Measurements from ENCODE around the gene TSPAN9.

DNA sequence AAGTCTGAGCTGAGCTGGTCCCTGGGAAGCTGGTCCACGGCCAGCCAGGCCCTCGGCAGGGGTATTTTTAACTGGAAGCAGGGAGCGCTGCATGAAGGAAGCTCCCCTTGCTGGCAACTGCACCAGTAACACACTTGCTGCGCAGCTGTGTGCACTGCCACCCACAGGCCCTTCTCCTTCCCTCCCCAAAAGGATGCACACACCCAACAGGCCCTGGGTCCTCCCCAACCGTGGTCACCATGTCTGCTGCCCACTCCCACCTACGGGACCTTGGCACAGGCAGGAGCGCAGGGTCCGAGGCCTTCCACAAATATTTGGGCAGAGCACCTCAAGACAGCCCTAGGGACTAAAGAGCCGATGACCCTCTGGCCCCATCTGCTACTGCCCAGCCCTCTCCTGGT lies 256.8 kb downstream of the TSPAN9 start:
- TF ChIP-seq, protein P1, sequence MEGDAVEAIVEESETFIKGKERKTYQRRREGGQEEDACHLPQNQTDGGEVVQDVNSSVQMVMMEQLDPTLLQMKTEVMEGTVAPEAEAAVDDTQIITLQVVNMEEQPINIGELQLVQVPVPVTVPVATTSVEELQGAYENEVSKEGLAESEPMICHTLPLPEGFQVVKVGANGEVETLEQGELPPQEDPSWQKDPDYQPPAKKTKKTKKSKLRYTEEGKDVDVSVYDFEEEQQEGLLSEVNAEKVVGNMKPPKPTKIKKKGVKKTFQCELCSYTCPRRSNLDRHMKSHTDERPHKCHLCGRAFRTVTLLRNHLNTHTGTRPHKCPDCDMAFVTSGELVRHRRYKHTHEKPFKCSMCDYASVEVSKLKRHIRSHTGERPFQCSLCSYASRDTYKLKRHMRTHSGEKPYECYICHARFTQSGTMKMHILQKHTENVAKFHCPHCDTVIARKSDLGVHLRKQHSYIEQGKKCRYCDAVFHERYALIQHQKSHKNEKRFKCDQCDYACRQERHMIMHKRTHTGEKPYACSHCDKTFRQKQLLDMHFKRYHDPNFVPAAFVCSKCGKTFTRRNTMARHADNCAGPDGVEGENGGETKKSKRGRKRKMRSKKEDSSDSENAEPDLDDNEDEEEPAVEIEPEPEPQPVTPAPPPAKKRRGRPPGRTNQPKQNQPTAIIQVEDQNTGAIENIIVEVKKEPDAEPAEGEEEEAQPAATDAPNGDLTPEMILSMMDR (IDR thresholded peaks at IDR 0.05; ENCODE audit: low read depth, low read length, missing input control): no peak
- TF ChIP-seq YY1 (IDR thresholded peaks at IDR 0.05): no peak
- TF ChIP-seq, protein P2, sequence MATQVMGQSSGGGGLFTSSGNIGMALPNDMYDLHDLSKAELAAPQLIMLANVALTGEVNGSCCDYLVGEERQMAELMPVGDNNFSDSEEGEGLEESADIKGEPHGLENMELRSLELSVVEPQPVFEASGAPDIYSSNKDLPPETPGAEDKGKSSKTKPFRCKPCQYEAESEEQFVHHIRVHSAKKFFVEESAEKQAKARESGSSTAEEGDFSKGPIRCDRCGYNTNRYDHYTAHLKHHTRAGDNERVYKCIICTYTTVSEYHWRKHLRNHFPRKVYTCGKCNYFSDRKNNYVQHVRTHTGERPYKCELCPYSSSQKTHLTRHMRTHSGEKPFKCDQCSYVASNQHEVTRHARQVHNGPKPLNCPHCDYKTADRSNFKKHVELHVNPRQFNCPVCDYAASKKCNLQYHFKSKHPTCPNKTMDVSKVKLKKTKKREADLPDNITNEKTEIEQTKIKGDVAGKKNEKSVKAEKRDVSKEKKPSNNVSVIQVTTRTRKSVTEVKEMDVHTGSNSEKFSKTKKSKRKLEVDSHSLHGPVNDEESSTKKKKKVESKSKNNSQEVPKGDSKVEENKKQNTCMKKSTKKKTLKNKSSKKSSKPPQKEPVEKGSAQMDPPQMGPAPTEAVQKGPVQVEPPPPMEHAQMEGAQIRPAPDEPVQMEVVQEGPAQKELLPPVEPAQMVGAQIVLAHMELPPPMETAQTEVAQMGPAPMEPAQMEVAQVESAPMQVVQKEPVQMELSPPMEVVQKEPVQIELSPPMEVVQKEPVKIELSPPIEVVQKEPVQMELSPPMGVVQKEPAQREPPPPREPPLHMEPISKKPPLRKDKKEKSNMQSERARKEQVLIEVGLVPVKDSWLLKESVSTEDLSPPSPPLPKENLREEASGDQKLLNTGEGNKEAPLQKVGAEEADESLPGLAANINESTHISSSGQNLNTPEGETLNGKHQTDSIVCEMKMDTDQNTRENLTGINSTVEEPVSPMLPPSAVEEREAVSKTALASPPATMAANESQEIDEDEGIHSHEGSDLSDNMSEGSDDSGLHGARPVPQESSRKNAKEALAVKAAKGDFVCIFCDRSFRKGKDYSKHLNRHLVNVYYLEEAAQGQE (IDR thresholded peaks at IDR 0.05): no peak
- no peak for TF ChIP-seq FOXA1 (IDR thresholded peaks at IDR 0.05)
- TF ChIP-seq, protein P3, sequence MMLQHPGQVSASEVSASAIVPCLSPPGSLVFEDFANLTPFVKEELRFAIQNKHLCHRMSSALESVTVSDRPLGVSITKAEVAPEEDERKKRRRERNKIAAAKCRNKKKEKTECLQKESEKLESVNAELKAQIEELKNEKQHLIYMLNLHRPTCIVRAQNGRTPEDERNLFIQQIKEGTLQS (IDR thresholded peaks at IDR 0.05): no peak
- TF ChIP-seq TAF1 (conservative IDR thresholded peaks at IDR 0.05): no peak
- TF ChIP-seq HNF4A (conservative IDR thresholded peaks at IDR 0.05): no peak
- TF ChIP-seq SP1 (IDR thresholded peaks at IDR 0.05): no peak
- no peak for TF ChIP-seq FOXA2 (IDR thresholded peaks at IDR 0.05)
- TF ChIP-seq HNF4G (IDR thresholded peaks at IDR 0.05): no peak
- TF ChIP-seq, protein P4, sequence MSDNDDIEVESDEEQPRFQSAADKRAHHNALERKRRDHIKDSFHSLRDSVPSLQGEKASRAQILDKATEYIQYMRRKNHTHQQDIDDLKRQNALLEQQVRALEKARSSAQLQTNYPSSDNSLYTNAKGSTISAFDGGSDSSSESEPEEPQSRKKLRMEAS (IDR thresholded peaks at IDR 0.05): no peak
- no peak for TF ChIP-seq RAD21 (IDR thresholded peaks at IDR 0.05)

All from liver (tissue), 3 donors.